GM21381 (cell line): Measurements from ENCODE around the gene YARS1.
"Not testable (repeated sequence)": the region's sequence is repeated elsewhere in the genome, so short reads cannot be mapped to it uniquely, and the experiment has no call there.

Experiments
- ATAC-seq: cut with Tn5 transposase; IDR thresholded peaks from one replicate; pipeline ENCODE4 v1.9.1; 2021; ENCODE audit warnings: mild to moderate bottlenecking, moderate library complexity; ENCODE audit not compliant: unreplicated experiment

Gene YARS1

DNA sequence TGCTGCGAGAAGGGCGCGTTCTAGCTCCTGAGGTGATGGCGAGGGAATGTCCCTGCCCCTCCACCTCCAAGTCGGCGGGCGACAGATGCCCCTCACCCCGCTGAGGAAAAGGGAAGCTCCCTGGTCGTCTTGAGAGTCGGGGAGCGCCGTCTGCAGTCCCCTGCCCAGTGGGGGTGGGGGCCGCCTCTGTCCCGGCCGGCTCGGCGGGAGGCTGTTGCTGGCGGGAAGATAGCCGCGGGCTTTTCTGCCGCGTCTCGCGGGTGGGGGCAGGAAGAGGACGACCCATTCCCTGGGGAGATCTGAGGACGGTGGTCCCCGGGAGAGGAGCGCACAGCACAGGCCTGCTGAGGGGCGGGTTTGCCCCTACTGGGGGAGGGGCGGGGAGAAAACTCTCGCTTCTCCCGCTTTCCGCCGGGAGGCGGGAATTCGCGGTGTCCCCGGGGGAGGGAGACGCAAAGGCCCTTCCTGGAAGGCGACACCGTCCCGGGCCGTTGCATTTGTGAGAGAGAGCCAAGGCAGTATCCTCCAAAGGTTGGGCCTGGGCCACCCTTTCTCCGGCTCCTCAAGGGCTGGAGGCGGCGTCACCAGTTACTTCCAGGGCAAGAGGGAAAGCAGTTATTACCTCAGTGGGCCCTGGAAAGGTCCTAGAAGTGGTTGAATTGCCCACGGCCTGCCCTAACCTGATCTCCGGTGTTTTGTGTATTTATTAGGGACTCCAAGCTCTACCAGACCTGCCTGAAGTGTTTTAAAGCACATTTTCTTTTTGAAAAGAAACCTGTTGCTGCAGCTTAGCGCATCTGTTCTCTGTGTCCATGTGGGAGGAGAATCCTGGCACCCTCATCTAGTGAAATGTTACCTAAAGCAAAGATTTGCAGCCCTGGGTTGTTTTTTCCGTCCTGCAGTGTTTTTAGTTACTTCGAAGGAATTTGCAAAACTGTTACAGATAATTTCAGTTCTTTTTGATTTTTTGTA, 943 bp upstream of the YARS1 start:
- peak; percentile 5 for ATAC-seq

DNA sequence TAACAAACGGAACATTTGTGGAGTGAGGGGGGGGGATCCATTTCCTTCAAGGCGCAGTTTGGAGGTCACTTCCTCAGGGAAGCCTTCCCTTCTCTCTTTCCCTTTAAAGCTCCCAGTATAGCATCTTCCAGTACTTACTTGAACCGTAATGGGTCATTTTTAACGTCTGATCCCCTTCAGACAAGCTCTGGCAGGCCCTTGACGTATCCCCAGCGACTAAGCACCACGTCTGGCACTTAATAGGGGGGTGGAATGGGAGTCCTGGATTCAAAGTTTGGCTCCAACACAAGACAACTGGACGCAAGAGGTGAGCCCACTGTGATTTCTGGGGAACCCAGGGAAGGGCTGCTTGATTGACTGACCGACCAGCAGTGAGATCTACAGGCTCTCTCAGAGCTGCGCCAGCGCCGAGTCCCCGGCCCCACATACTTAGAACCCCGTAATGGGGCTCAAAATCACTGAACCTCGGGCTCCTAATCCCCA, 441 bp downstream of the YARS1 start:
- ATAC-seq: peak; percentile 6

DNA sequence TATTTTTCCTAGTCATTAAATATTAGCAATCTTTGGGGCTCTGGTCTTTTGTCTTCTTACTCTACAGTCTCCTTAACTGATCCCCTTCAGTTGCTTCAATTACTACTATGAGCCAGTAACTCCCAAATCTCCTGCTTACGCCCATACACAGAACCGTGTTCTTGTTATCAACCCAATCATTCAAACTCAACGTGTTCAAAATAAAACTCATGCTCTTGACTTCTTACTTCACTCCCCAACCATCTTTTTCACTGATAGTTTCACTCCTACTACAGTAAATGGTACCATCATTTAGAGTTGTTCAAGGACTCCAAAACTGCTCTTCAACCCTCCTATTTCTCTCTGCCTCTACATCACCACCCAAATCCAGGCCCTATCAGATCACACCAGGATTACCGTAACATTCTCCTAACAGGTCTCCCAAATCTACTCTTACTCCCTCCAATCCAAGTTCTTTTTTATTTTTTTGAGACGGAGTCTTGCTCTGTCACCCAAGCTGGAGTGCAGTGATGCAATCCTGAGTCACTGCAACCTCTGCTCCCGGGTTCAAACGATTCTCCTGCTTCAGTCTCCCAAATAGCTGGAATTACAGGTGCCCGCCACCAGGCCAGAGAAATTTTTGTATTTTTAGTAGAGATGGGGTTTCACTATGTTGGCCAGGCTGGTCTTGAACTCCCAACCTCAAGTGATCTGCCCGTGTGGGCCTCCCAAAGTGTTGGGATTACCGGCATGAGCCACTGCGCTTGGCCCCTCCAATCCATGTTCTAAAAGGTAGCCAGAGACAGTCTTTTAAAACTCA, 3.0 kb downstream of the YARS1 start:
- no peak for ATAC-seq

DNA sequence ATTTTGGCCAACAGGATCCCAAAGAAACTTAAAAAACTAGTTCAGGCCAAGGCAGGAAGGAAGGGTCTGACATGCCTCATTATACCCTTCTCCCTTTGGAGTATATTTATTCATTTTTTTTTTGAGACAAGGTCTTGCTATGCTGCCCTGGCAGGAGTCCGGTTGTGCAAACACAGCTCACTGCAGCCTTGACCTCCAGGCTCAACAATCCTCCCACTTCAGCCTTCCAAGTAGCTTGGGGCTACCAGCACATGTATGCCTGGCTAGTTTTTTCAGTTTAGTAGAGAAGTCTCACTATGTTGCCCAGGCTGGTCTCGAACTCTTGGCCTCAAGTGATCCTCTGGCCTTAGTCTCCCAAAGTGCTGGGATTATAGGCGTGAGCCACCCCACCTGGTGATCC, 5.2 kb downstream of the YARS1 start:
- ATAC-seq: no peak

DNA sequence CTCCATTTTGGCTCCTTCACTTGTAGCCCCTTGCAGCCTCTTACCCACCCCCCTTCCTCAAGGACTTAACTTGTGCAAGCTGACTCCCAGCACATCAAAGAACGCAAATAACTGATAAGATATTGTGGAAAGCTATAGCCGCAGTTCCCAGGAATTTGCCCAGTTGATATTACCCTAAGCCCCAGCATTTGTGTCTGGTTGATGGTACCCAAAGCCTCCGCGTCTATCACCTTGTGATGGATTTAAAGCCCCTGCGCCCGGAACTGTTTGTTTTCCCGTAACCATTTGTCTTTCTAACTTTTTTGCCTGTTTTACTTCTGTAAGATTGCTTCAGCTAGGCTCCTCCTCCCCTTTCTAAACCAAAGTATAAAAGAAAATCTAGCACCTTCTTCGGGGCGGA, 5.9 kb downstream of the YARS1 start:
- ATAC-seq: no peak

DNA sequence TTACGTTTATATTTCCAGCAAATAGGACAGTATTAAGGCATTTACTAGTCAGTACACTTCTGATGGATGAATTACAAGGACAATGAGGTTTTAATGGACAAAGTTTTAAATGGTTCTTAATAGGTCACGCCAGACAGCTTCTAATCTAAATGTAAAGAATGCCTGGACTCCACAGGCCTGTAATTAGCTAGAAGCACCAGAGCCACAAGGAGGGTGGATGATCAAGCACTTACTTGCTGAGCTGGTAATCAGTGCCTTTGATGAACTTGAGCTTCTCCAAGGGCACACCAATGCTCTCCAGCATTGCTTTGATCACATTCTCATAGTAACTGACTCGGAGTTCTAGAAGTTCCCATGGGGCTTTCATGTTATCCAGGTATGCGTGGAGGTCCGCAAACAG, 6.8 kb downstream of the YARS1 start:
- no peak for ATAC-seq

DNA sequence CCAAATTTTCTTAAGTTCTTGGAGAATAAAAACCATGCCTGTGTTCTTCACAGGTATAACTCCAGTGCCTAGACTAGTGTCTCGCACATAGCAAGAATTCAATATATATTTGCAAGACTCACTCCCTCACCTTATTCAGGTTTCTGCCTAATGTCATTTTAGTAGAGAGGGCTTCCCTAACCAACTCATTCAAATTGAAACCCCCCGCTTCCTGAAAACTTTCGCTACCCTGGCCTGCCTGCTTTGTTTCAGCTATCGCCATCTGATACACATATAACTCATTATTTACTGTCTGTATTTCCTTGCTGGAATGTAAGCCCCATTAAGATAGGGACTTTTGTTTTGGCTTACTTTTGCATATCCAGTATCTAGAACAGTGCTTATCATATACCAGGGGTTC, 8.6 kb downstream of the YARS1 start:
- no peak for ATAC-seq

DNA sequence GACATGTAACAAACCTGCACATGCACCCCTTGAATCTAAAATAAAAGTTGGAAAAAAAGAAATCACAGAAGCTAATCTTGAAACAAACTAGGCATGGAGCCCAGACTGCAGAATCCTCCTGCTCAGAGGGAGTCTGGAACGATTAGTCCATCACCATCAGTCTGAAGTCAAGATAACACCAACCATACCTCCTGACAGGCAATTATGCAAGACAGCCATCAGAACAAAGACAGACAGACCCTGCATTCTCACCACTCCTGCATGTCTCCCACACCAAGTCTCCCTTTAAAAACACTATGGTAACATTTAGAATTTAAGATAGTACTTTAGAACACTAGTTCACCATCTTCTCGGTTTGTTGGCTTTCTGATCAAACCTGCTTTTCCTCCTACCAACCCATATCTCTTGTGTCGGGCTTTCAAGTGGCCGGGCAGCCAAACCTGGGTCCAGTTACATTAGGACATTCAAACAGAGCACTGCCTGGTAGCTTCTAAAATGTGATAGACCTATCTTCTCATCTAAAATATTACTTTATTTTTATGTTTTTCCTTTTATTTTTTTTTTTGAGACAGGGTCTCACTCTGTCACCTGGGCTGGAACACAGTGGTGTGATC, 10.1 kb downstream of the YARS1 start:
- ATAC-seq: no peak

DNA sequence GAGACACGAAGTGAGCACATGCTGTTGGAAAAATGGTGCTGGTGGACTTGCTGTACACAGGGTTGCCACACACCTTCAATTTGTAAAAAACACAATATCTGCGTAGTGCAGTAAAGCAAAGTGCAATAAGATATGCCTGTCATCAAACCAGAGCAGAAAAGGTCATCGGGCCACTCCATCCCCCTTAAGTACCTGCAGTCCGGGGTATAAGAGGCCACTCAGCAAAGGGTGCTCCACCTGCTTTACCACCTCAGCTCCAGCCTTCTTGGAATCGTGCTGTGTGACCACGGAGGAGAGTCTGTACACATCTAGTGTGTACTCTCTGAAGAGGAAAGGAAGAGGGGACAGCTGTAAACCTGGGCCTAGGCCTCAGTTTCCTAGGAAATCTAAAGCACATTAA, 10.9 kb downstream of the YARS1 start:
- ATAC-seq: no peak

DNA sequence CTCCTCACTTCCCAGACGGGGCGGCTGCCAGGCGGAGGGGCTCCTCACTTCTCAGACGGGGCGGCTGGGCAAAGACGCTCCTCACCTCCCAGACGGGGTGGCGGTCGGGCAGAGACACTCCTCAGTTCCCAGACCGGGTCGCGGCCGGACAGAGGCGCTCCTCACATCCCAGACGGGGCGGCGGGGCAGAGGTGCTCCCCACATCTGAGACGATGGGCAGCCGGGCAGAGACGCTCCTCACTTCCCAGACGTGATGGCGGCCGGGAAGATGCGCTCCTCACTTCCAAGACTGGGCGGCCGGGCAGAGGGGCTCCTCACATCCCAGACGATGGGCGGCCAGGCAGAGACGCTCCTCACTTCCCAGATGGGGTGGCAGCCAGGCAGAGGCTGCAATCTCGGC, 12.7 kb downstream of the YARS1 start:
- ATAC-seq: not testable (repeated sequence)

DNA sequence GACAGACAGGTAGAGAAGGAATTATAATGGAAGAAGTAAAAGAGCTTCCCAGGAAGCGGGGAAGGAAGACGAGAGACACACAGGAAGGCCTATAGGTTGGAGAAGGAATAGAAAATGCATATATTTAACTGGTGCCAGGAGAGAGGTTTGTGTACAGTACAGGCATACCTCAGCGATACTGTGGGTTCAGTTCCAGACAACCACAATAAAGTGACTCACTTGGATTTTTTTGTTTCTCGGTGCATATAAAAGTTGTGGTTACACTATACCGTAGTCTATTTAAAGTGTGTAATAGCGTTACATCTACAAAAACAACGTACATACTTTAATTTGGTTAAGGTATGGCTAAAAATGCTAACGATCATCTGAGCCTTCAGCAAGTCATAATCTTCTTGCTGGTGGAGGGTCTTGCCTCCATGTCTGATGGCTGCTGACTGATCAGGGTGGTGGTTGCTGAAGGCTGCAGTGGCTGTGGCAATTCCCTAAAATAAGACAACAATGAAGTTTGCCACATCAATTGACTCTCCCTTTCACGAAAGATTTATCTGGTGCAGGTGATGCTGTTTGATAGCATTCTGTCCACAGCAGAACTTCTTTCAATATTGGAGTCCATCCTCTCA, 16.0 kb downstream of the YARS1 start:
- no peak for ATAC-seq

DNA sequence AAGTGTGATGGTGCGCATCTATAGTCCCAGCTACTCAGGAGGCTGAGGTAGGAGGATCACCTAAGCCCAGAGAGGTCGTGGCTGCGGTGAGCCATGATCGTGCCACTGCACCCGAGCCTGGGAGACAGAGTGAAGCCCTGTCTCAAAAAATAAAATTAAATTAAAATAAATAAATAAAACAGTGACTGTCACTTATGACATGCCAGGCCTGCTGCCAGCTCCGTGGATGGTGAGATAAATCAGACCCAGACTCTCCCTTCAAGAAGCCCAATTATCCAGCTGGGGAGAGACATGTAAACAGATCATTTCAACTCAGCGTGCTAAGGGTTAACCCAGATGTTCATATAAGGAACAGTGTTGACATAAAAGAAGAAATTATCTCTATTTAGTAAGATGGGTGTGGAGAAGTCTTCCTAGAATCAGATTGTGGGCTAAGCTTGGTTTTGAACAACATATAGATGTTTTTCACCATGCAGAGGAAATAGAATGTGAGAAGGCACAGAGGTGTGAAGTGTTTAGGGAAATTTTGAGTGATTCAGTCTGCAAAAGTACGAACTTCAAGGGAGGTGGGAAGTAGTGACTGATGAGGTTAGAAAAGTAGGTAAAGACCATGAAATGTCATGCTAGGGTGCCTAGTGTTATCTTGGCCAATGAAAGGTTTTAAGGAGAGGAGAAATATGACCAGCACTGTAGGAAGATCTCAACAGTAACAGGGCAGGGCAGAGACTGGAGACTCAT, 18.3 kb downstream of the YARS1 start:
- ATAC-seq: no peak

DNA sequence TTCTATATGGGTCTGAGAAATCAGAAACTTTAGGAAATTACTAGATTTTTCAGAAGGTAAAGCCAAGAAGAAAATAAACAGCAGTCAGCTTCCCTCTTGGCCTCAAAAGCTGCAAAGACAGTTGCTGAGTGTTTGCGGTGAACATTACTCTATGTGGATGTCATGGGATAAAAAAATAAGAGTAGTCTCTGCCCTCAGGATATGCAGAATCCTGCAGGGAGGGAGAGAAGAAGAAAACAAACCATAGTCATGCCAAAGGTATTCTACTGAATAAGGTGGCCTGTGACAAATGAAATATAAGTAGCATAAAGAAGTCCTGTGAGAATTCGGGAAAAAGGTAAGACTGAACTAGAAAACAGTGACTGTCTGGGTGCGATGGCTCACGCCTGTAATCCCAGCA, 19.0 kb downstream of the YARS1 start:
- ATAC-seq: no peak

DNA sequence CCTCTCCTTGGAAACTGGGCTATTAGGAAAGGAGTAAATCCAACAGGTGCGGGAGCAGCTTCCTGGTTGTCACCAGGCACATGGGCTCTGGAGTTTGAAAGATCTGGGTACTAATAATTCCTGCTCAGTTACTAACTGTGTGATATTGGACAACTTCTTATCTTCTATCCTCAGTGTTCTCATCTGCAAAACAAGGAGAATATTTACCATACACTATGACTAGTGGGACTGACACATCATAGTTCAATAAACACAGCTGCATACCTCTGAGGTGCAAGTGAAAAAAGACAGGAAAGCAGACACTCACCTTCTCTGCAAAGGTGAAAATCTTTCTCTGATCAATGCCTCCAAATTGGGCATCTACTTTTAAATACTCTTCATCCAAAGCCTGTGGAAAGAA, 19.7 kb downstream of the YARS1 start:
- ATAC-seq: no peak

DNA sequence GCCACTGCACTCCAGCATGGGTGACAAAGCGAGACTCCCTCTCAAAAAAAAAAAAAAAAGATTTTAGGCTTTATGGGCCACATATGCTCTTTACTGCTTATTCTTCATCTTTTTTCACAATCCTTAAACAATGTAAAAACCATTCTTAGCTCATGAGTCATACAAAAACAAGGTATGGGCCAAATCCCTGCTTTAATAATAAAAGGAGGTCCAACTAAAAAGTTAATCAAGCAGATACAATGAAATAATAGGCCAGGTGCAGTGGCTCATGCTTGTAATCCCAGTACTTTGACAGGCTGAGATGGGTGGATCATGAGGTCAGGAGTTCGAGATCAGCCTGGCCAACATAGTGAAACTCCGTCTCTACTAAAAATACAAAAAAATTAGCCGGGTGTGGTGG, 21.4 kb downstream of the YARS1 start:
- not testable (repeated sequence) for ATAC-seq

DNA sequence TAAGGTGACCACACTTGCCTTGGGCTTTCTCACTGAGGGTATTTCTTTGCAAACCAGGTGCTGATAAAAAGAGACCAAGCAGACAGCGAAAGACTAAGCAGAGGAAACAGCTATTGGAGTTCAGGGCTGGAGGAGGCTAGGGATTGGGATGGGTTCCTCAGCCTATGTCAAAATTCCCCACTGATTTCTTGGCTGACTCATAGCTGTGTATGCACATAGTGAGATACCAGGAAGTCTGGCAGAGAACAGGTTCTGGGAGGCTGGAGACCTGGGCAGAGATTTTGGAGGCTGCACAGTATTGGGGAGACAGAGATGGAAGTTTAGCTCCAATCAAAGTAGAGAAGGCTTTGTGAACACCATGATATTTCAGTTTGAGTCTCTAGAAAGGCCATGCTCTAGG, 25.3 kb downstream of the YARS1 start:
- ATAC-seq: no peak

DNA sequence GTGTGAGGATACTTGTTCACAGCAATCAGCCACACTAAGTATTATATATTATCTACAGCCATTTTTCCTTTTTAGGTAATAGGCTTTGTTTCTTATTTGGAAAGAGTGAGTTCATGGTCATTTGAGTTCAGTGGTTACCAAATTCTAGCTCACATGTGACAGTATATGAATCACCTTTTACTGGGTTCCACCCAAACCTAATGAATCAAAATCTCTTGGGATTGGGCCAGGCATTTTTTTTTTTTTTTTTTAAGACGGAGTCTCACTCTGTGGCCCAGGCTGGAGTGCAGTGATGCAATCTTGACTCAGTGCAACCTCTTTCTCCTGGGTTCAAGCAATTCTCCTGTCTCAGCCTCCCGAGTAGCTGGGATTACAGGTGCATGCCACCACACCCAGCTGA, 27.8 kb downstream of the YARS1 start:
- not testable (repeated sequence) for ATAC-seq

DNA sequence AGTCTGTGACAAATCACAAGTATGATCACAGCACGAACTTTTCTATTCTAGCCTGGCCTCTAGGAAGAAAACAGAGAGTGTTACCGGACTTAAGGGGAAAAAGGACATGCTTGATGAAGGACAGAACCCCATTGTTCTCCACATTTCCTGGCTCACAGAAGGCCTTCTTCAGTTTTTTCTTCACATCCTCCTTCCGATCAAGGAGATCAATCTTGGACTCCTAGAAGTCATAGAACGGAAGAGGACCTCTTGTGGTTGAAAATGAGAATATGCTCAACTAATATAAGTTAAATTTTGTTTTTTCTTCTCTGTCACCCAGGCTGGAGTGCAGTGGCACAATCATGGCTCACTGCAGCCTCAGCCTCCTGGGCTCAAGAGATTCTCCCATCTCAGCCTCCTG, 30.3 kb downstream of the YARS1 start:
- no peak for ATAC-seq

DNA sequence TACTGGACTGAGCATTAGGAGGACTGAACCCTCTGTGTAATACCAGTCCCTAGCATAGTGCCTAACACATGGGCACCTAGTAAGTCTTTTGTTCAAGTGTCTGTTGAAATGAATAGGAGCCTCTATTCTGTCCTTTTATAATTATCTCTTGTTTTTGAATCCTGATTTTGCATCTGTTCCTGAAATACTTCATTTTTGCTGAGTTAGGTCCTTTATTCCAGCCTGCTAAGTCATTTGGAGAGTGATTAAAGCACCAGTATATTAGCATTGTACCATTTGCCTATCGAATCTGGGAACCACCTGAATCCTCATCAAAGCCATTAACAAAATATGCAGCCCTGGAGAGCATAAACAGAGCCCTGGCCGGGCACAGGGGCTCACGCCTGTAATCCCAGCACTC, 32.3 kb downstream of the YARS1 start:
- ATAC-seq: no peak

DNA sequence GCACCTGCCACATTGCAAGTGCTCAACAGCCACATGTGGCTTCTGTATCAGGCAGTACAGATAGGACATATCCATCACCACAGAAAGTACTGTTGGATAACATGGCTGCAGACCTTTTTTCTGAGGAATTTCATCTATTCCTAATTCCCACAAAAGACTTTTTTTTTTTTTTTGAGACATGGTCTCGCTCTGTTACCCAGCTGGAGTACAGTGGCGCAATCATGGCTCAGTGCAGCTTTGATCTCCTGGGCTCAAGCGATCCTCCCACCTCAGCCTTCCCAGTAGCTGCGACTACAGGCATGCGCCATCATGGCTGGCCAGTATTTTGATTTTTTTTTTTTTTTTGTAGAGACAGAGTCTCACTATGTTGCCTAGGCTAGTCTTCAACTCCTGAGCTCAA, 33.3 kb downstream of the YARS1 start:
- ATAC-seq: no peak
